Liver (tissue), 9 donors: Measurements from ENCODE around the gene MCTP1. TPM values are rescaled to one million over a fixed set of nuclear protein-coding genes. Genes with fewer than 3 reads are reported as not detected.

Source experiments
- DNase-seq: peaks from one replicate; pipeline ENCODE4 v3.0.0-alpha.2; 2017; ENCODE audit warnings: low spot score
- H3K27ac ChIP-seq, 2 donors: one replicate each; pipeline ENCODE4 v1.7.0; 2013; ENCODE audit warnings: inconsistent platforms in 2 of 2, low read length in 2 of 2, control low read depth in 1 of 2, low read depth in 1 of 2, mild to moderate bottlenecking in 1 of 2
- H3K27me3 ChIP-seq, 4 donors: one replicate each; pipeline versions ENCODE4 v1.6.1 to v1.7.0; 2013; ENCODE audit warnings: low read length in 3 of 4, inconsistent platforms in 1 of 4, mild to moderate bottlenecking in 1 of 4, moderate library complexity in 1 of 4; ENCODE audit not compliant: control insufficient read depth in 4 of 4, insufficient read depth in 4 of 4
- H3K36me3 ChIP-seq, 4 donors: one replicate each; pipeline versions ENCODE4 v1.6.1 to v1.7.0; 2013; ENCODE audit warnings: low read length in 3 of 4, mild to moderate bottlenecking in 3 of 4, low read depth in 1 of 4, moderate library complexity in 1 of 4; ENCODE audit not compliant: control insufficient read depth in 4 of 4, insufficient read depth in 3 of 4
- H3K4me1 ChIP-seq, 4 donors: one replicate each; pipeline versions ENCODE4 v1.6.1 to v1.7.0; 2013; ENCODE audit warnings: low read length in 3 of 4, mild to moderate bottlenecking in 3 of 4, moderate library complexity in 1 of 4; ENCODE audit not compliant: control insufficient read depth in 4 of 4, insufficient read depth in 4 of 4
- H3K4me3 ChIP-seq, 3 donors: one replicate each; pipeline versions ENCODE4 v1.6.1 to v1.7.0; 2013; ENCODE audit warnings: low read length in 3 of 3, control low read depth in 1 of 3, low read depth in 1 of 3, mild to moderate bottlenecking in 1 of 3
- H3K9ac ChIP-seq, 2 donors: one replicate each; pipeline ENCODE4 v1.7.0; 2013; ENCODE audit warnings: low read length in 2 of 2, mild to moderate bottlenecking in 2 of 2, moderate library complexity in 2 of 2, control low read depth in 1 of 2, low read depth in 1 of 2
- H3K9me3 ChIP-seq, 4 donors: one replicate each; pipeline versions ENCODE4 v1.6.1 to v1.7.0; 2013; ENCODE audit warnings: low read length in 3 of 4; ENCODE audit not compliant: control insufficient read depth in 4 of 4
- EGR1 ChIP-seq, 2 donors: IDR thresholded peaks; 2 replicates each; pipeline ENCODE4 v1.6.1; 2016 to 2018; ENCODE audit warnings: antibody characterized with exemption in 2 of 2, low read depth in 2 of 2
- FOXA1 ChIP-seq: IDR thresholded peaks from 2 replicates; pipeline ENCODE4 v1.6.1; 2016; ENCODE audit warnings: antibody characterized with exemption
- FOXA2 ChIP-seq: IDR thresholded peaks from 2 replicates; pipeline ENCODE4 v1.6.1; 2016; ENCODE audit warnings: antibody characterized with exemption
- GABPA ChIP-seq, 2 donors: IDR thresholded peaks in 1 of 2; conservative IDR thresholded peaks in 1 of 2; 2 replicates each; pipeline ENCODE4 v1.6.1; 2016; ENCODE audit warnings: antibody characterized with exemption in 2 of 2, mild to moderate bottlenecking in 1 of 2, moderate library complexity in 1 of 2
- HNF4A ChIP-seq, 2 donors: conservative IDR thresholded peaks; 2 replicates each; pipeline ENCODE4 v1.6.1; 2016; ENCODE audit warnings: antibody characterized with exemption in 2 of 2, mild to moderate bottlenecking in 2 of 2
- HNF4G ChIP-seq: IDR thresholded peaks from 2 replicates; pipeline ENCODE4 v1.6.1; 2016; ENCODE audit warnings: antibody characterized with exemption
- JUND ChIP-seq, 2 donors: IDR thresholded peaks; 2 replicates each; pipeline ENCODE4 v1.6.1; 2016; ENCODE audit warnings: antibody characterized with exemption in 2 of 2
- NR2F2 ChIP-seq: IDR thresholded peaks from 2 replicates; pipeline ENCODE4 v1.6.1; 2016; ENCODE audit warnings: antibody characterized with exemption
- RAD21 ChIP-seq, 2 donors: IDR thresholded peaks; 2 replicates each; pipeline ENCODE4 v1.6.1; 2016; ENCODE audit warnings: antibody characterized with exemption in 2 of 2, mild to moderate bottlenecking in 2 of 2
- RXRA ChIP-seq, 2 donors: IDR thresholded peaks; 2 replicates each; pipeline ENCODE4 v1.6.1; 2017 to 2018; ENCODE audit warnings: antibody characterized with exemption in 2 of 2, mild to moderate bottlenecking in 1 of 2
- SP1 ChIP-seq: IDR thresholded peaks from 2 replicates; pipeline ENCODE4 v1.6.1; 2018; ENCODE audit warnings: antibody characterized with exemption, mild to moderate bottlenecking
- TAF1 ChIP-seq: conservative IDR thresholded peaks from 2 replicates; pipeline ENCODE4 v1.6.1; 2016; ENCODE audit warnings: antibody characterized with exemption, mild to moderate bottlenecking
- YY1 ChIP-seq: IDR thresholded peaks from 2 replicates; pipeline ENCODE4 v1.6.1; 2016; ENCODE audit warnings: antibody characterized with exemption, mild to moderate bottlenecking
- WGBS: extraction: QIAGEN DNeasy Blood & Tissue Kit; methylation state at CpG from one replicate; pipeline ENCODE4 v1.1.7; 2013; 5-methylcytosine and 5-hydroxymethylcytosine counted together
- polyA plus RNA-seq, 2 donors: library from polyadenylated mRNA; stranded (reverse) in 1 of 2; unstranded in 1 of 2; fragments of 200-250 nt in 1 of 2; fragments of >200 nt in 1 of 2; fragmentation: Nextera tagmentation in 1 of 2; extraction: Ambion mirVana in 1 of 2; gene quantifications; one replicate each; pipeline versions ENCODE4 v1.2.1 to v1.2.3, GENCODE V29; 2013 to 2015
- total RNA-seq, 2 donors: library from RNA; depleted of rRNA; stranded (reverse); fragments of >200 nt; gene quantifications; one replicate each; pipeline ENCODE4 v1.2.3, GENCODE V29; 2014
- TF ChIP-seq, protein P1 (sequence below): IDR thresholded peaks from 2 replicates; pipeline ENCODE4 v1.6.1; 2016; ENCODE audit warnings: antibody characterized with exemption, mild to moderate bottlenecking
- TF ChIP-seq, protein P2 (sequence below): IDR thresholded peaks from 2 replicates; pipeline ENCODE4 v1.6.1; 2016; ENCODE audit warnings: antibody characterized with exemption
- TF ChIP-seq, protein P3 (sequence below): fragments of 150-350 bp; IDR thresholded peaks from 2 replicates; pipeline ENCODE4 v1.5.1; 2017; ENCODE audit warnings: improper control_type of control experiment, low read depth, low read length; ENCODE audit not compliant: missing input control
- TF ChIP-seq, protein P4 (sequence below): IDR thresholded peaks from 2 replicates; pipeline ENCODE4 v1.6.1; 2016; ENCODE audit warnings: antibody characterized with exemption
- donor health status: healthy.
- donor health status: healthy.
- donor health status: healthy.
- donor health status: healthy.
- donor health status: healthy.

MCTP1 gene
- total and polyA plus RNA-seq, 4 donors: 0.67 to 7.6 (median 4.3) TPM

DNA sequence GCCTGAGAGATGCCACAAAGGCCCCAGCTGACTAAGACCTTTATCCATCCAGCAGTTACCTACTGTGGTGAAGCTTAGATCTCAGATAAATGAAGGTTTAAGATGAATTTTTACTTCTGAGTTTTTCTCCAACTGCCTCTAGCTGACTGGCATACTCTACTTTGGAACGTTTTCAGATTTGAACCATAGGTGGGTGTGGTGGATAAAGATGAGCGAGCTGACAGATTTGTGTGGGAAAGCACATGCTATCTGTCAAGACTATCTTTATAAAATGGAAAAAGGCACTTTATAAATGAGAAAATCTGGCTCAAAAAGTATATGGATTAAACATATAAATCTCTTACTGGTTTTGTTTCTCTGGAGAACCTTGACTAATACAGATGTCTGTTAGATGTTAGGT is 160.8 kb downstream of the MCTP1 start:
- TF ChIP-seq, protein P1, sequence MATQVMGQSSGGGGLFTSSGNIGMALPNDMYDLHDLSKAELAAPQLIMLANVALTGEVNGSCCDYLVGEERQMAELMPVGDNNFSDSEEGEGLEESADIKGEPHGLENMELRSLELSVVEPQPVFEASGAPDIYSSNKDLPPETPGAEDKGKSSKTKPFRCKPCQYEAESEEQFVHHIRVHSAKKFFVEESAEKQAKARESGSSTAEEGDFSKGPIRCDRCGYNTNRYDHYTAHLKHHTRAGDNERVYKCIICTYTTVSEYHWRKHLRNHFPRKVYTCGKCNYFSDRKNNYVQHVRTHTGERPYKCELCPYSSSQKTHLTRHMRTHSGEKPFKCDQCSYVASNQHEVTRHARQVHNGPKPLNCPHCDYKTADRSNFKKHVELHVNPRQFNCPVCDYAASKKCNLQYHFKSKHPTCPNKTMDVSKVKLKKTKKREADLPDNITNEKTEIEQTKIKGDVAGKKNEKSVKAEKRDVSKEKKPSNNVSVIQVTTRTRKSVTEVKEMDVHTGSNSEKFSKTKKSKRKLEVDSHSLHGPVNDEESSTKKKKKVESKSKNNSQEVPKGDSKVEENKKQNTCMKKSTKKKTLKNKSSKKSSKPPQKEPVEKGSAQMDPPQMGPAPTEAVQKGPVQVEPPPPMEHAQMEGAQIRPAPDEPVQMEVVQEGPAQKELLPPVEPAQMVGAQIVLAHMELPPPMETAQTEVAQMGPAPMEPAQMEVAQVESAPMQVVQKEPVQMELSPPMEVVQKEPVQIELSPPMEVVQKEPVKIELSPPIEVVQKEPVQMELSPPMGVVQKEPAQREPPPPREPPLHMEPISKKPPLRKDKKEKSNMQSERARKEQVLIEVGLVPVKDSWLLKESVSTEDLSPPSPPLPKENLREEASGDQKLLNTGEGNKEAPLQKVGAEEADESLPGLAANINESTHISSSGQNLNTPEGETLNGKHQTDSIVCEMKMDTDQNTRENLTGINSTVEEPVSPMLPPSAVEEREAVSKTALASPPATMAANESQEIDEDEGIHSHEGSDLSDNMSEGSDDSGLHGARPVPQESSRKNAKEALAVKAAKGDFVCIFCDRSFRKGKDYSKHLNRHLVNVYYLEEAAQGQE: no peak
- TF ChIP-seq RAD21 (IDR thresholded peaks at IDR 0.05): no peak
- TF ChIP-seq FOXA1: no peak
- TF ChIP-seq, protein P2, sequence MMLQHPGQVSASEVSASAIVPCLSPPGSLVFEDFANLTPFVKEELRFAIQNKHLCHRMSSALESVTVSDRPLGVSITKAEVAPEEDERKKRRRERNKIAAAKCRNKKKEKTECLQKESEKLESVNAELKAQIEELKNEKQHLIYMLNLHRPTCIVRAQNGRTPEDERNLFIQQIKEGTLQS: no peak
- TF ChIP-seq JUND (IDR thresholded peaks at IDR 0.05): no peak
- no peak for TF ChIP-seq FOXA2
- no peak for TF ChIP-seq EGR1 (IDR thresholded peaks at IDR 0.05; ENCODE audit: low read depth in 2 of 2)
- TF ChIP-seq GABPA (IDR thresholded peaks at IDR 0.05 in 1 of 2, conservative IDR thresholded peaks at IDR 0.05 in 1 of 2): no peak
- no peak for TF ChIP-seq SP1
- TF ChIP-seq NR2F2: no peak
- TF ChIP-seq HNF4A (conservative IDR thresholded peaks at IDR 0.05): no peak
- TF ChIP-seq, protein P3, sequence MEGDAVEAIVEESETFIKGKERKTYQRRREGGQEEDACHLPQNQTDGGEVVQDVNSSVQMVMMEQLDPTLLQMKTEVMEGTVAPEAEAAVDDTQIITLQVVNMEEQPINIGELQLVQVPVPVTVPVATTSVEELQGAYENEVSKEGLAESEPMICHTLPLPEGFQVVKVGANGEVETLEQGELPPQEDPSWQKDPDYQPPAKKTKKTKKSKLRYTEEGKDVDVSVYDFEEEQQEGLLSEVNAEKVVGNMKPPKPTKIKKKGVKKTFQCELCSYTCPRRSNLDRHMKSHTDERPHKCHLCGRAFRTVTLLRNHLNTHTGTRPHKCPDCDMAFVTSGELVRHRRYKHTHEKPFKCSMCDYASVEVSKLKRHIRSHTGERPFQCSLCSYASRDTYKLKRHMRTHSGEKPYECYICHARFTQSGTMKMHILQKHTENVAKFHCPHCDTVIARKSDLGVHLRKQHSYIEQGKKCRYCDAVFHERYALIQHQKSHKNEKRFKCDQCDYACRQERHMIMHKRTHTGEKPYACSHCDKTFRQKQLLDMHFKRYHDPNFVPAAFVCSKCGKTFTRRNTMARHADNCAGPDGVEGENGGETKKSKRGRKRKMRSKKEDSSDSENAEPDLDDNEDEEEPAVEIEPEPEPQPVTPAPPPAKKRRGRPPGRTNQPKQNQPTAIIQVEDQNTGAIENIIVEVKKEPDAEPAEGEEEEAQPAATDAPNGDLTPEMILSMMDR: no peak
- no peak for TF ChIP-seq YY1
- no peak for TF ChIP-seq TAF1

DNA sequence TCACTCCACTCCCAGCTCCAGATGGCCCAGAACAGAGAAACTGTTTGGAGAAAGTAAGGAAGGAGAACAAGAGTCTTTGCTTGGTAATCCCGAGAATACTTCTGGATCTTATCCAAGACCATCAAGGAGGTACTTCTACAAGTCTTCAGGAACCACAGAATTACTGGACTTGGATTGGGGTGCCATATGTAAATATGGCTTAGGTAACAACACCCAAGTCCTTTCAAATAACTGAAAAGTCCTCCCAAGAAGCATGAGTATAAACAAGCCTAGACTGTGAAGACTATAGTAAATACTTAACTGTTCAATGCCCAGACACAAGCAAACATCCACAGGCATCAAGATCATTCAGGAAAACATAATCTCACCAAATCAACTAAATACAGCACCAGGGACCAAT is 170.0 kb downstream of the MCTP1 start:
- TF ChIP-seq HNF4A (conservative IDR thresholded peaks at IDR 0.05) (no peak), RXRA (IDR thresholded peaks at IDR 0.05) (no peak), SP1 (no peak), FOXA1 (no peak), NR2F2 (no peak), EGR1 (IDR thresholded peaks at IDR 0.05; ENCODE audit: low read depth in 2 of 2) (no peak), HNF4G (no peak)
- TF ChIP-seq, protein P3: no peak
- TF ChIP-seq, protein P2: no peak
- TF ChIP-seq, protein P4, sequence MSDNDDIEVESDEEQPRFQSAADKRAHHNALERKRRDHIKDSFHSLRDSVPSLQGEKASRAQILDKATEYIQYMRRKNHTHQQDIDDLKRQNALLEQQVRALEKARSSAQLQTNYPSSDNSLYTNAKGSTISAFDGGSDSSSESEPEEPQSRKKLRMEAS: no peak
- Histone ChIP-seq H3K9ac (no peak overlapping the region), H3K4me1 (no peaks in the 10 kb centered on the region), H3K27me3 (no peaks in the 10 kb centered on the region), H3K4me3 (no peak overlapping the region), H3K9me3 (no peaks in the 10 kb centered on the region), H3K36me3 (no peaks in the 10 kb centered on the region), H3K27ac (no peak overlapping the region)
- 83% methylated on average over 1 of the region's 1 CpG for WGBS
- DNase-seq: no peak

More for the DNA sequence above, 160.8 kb downstream of the MCTP1 start:
- Histone ChIP-seq H3K9me3 (no peaks in the 10 kb centered on the region), H3K36me3 (no peaks in the 10 kb centered on the region), H3K27ac (no peak overlapping the region), H3K9ac (no peak overlapping the region), H3K4me3 (no peak overlapping the region), H3K27me3 (no peaks in the 10 kb centered on the region), H3K4me1 (no peaks in the 10 kb centered on the region)
- no peak for DNase-seq
- 70% methylated on average over 2 of the region's 2 CpGs for WGBS
